B cell (primary cell): ENCODE results near the gene GPR158. TPM values are rescaled to one million over a fixed set of nuclear protein-coding genes. Genes with fewer than 3 reads are reported as not detected.

Experiments
- ATAC-seq: fragments of 200-7000 bp; cut with Tn5 transposase; one replicate; pipeline ENCODE4 v1.10.0; 2021; ENCODE audit warnings: low read depth, mild to moderate bottlenecking, moderate number of reproducible peaks, moderate library complexity
- CTCF ChIA-PET: fragments of 350-600 bp; sonication (Branson Sonifier 250); formaldehyde crosslinking; loops from one replicate; lab custom pipeline; 2021; ENCODE audit warnings: antibody characterized with exemption, inconsistent platforms; lab: Charles Lee
- POLR2A ChIA-PET: fragments of 350-600 bp; sonication (Branson Sonifier 250); formaldehyde crosslinking; loops from one replicate; lab custom pipeline; 2021; ENCODE audit warnings: antibody characterized with exemption; lab: Charles Lee
- DNase-seq: peaks from one replicate; pipeline ENCODE4 v3.0.0; 2013
- H2AFZ ChIP-seq: 2 replicates; pipeline ENCODE4 v1.6.1; 2012; ENCODE audit warnings: mild to moderate bottlenecking, low read depth, low read length; ENCODE audit not compliant: insufficient read depth, poor library complexity, severe bottlenecking
- H3K27ac ChIP-seq, 2 donors: 1 replicate in 1 of 2; 2 replicates in 1 of 2; pipeline ENCODE4 v1.5.1; 2012 to 2013; ENCODE audit warnings: low read length in 2 of 2, mild to moderate bottlenecking in 2 of 2, moderate library complexity in 1 of 2
- H3K27me3 ChIP-seq, 4 experiments: fragments of 200-600 bp in 1 of 4; sonication (generic) in 1 of 4; replicated peaks in 1 of 4; 1 replicate in 2 of 4; 2 replicates in 2 of 4; pipeline versions ENCODE4 v1.6.1 to v1.7.0; 2013 to 2016; ENCODE audit warnings: low read length in 3 of 4, mild to moderate bottlenecking in 2 of 4, mixed read lengths in 1 of 4, moderate library complexity in 1 of 4; ENCODE audit not compliant: insufficient read depth in 4 of 4, control insufficient read depth in 3 of 4; ENCODE audit errors: control extremely low read depth in 1 of 4
- H3K36me3 ChIP-seq, 2 experiments: replicated peaks in 1 of 2; 1 replicate in 1 of 2; 2 replicates in 1 of 2; pipeline versions ENCODE4 v1.6.1 to v1.7.1; 2013; ENCODE audit warnings: low read length in 1 of 2; ENCODE audit not compliant: insufficient read depth in 2 of 2, control insufficient read depth in 1 of 2; ENCODE audit errors: control extremely low read depth in 1 of 2, extremely low read depth in 1 of 2
- H3K4me1 ChIP-seq, 2 donors: fragments of 200-600 bp in 1 of 2; sonication (generic) in 1 of 2; 1 replicate in 1 of 2; 2 replicates in 1 of 2; pipeline versions ENCODE4 v1.5.1 to v1.6.1; 2013 to 2017; ENCODE audit warnings: low read length in 2 of 2; ENCODE audit not compliant: control insufficient read depth in 2 of 2, insufficient read depth in 2 of 2
- H3K4me2 ChIP-seq: replicated peaks from 2 replicates; pipeline ENCODE3; 2012; ENCODE audit warnings: mild to moderate bottlenecking, low read depth, low read length; ENCODE audit not compliant: poor library complexity, severe bottlenecking
- H3K4me3 ChIP-seq, 5 experiments: fragments of 200-600 bp in 1 of 5; sonication (generic) in 1 of 5; 1 replicate in 3 of 5; 2 replicates in 2 of 5; pipeline versions ENCODE4 v1.5.1 to v1.7.0; 2011 to 2016; ENCODE audit warnings: low read length in 4 of 5, mild to moderate bottlenecking in 4 of 5, low read depth in 2 of 5, control low read depth in 1 of 5, moderate library complexity in 1 of 5; ENCODE audit not compliant: insufficient read depth in 1 of 5; ENCODE audit errors: control extremely low read depth in 1 of 5, extremely low read depth in 1 of 5
- H3K79me2 ChIP-seq: fragments of 200-600 bp; sonication (generic); one replicate; pipeline ENCODE4 v1.6.0; 2016; ENCODE audit warnings: low read length; ENCODE audit not compliant: control insufficient read depth, insufficient read depth
- H3K9ac ChIP-seq: fragments of 200-600 bp; sonication (generic); 2 replicates; pipeline ENCODE4 v1.6.1; 2017; ENCODE audit warnings: mild to moderate bottlenecking, low read length, moderate library complexity
- H3K9me3 ChIP-seq, 3 donors: one replicate each; pipeline versions ENCODE4 v1.6.1 to v1.7.1; 2013; ENCODE audit warnings: low read length in 2 of 3; ENCODE audit not compliant: control insufficient read depth in 2 of 3, insufficient read depth in 1 of 3; ENCODE audit errors: control extremely low read depth in 1 of 3
- H4K20me1 ChIP-seq: 2 replicates; pipeline ENCODE4 v1.6.0; 2012; ENCODE audit warnings: mild to moderate bottlenecking, low read length; ENCODE audit not compliant: insufficient read depth, control insufficient read depth, poor library complexity, severe bottlenecking
- H3K27ac Mint-ChIP-seq: one replicate; pipeline ENCODE4 v1.8.0; 2021; ENCODE audit warnings: mixed read lengths
- H3K27me3 Mint-ChIP-seq: one replicate; pipeline ENCODE4 v1.8.0; 2021; ENCODE audit warnings: mixed read lengths
- H3K4me1 Mint-ChIP-seq: one replicate; pipeline ENCODE4 v1.8.0; 2021; ENCODE audit warnings: mixed read lengths
- H3K4me3 Mint-ChIP-seq: one replicate; pipeline ENCODE4 v1.8.0; 2021; ENCODE audit warnings: mixed read lengths
- H3K9me3 Mint-ChIP-seq: one replicate; pipeline ENCODE4 v1.8.0; 2022; ENCODE audit warnings: mixed read lengths; ENCODE audit not compliant: insufficient read depth
- EZH2 ChIP-seq: IDR thresholded peaks from 2 replicates; pipeline ENCODE4 v1.6.1; 2012; ENCODE audit warnings: borderline replicate concordance, low read depth, mild to moderate bottlenecking, moderate library complexity, low read length; ENCODE audit not compliant: insufficient read depth, poor library complexity, severe bottlenecking
- WGBS: methylation state at CpG from one replicate; pipeline ENCODE4 v1.1.5; 2013; ENCODE audit warnings: missing lambda C conversion rate; ENCODE audit not compliant: insufficient coverage; 5-methylcytosine and 5-hydroxymethylcytosine counted together
- intact Hi-C: fragments of 100-400 bp; cut with micrococcal nuclease; formaldehyde crosslinking; loops from one replicate; pipeline ENCODE4 v1.10.0; 2022
- polyA plus RNA-seq: library from polyadenylated mRNA; depleted of rRNA; stranded (reverse); fragments of >200 nt; gene quantifications from 2 replicates; pipeline ENCODE4 v1.2.3, GENCODE V29; 2012
- total RNA-seq, 2 donors: library from RNA; stranded (reverse); fragments of 120-200 nt in 1 of 2; gene quantifications; 1 replicate in 1 of 2; 2 replicates in 1 of 2; pipeline versions ENCODE4 v1.2.3 to v1.2.4, GENCODE V29; 2013 to 2022
- TF ChIP-seq, protein P1 (sequence below): fragments of 200-600 bp; IDR thresholded peaks from one replicate; pipeline ENCODE4 v1.8.0; 2022; ENCODE audit warnings: antibody characterized with exemption, mild to moderate bottlenecking

The GPR158 gene
- total and polyA plus RNA-seq, 2 donors (not counting 1 experiment from before 2014, with no cell fraction given): not detected

DNA sequence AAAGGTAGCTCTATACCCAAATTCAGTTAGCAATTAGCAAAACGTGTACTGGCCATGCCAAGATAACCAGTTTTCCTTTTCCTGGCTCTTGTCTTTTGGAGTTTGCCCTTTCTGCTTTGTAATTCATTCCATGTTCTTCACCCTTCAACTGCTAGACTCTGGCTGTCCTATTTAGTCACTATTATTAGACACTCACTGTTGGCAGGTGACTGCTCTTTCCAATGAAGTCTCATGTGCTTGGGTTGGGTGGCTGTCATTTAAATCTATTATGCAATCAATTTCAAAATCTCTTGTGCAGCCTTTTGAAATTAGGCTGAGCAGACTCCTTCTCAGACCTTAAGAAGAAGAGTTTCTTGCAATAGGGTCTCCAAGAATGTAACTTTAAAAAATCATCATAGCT is 266.5 kb downstream of the GPR158 start:
- H3K4me1 ChIP-seq: no peaks in the 10 kb centered on the region
- H3K9me3 Mint-ChIP-seq: no peaks in the 10 kb centered on the region
- no peak overlapping the region for H3K27ac ChIP-seq
- no peak for TF ChIP-seq EZH2
- TF ChIP-seq, protein P1, sequence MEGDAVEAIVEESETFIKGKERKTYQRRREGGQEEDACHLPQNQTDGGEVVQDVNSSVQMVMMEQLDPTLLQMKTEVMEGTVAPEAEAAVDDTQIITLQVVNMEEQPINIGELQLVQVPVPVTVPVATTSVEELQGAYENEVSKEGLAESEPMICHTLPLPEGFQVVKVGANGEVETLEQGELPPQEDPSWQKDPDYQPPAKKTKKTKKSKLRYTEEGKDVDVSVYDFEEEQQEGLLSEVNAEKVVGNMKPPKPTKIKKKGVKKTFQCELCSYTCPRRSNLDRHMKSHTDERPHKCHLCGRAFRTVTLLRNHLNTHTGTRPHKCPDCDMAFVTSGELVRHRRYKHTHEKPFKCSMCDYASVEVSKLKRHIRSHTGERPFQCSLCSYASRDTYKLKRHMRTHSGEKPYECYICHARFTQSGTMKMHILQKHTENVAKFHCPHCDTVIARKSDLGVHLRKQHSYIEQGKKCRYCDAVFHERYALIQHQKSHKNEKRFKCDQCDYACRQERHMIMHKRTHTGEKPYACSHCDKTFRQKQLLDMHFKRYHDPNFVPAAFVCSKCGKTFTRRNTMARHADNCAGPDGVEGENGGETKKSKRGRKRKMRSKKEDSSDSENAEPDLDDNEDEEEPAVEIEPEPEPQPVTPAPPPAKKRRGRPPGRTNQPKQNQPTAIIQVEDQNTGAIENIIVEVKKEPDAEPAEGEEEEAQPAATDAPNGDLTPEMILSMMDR: no peak
- no peaks in the 10 kb centered on the region for H3K9me3 ChIP-seq
- no peaks in the 10 kb centered on the region for H3K36me3 ChIP-seq
- ATAC-seq: no peak
- ChIA-PET CTCF (no interaction called here), POLR2A (no interaction called here)
- no peak overlapping the region for H2AFZ ChIP-seq
- H3K4me3 ChIP-seq: no peak overlapping the region
- WGBS: 50% methylated on average over 1 of the region's 1 CpG
- H3K4me3 Mint-ChIP-seq: no peak overlapping the region
- no peaks in the 10 kb centered on the region for H3K79me2 ChIP-seq
- no peaks in the 10 kb centered on the region for H3K4me1 Mint-ChIP-seq
- no peaks in the 10 kb centered on the region for H4K20me1 ChIP-seq
- no peak overlapping the region for H3K4me2 ChIP-seq
- H3K27ac Mint-ChIP-seq: no peak overlapping the region
- H3K27me3 Mint-ChIP-seq: no peaks in the 10 kb centered on the region
- intact Hi-C loops: no loop called here
- no peak overlapping the region for H3K9ac ChIP-seq
- no peaks in the 10 kb centered on the region for H3K27me3 ChIP-seq
- no peak for DNase-seq

DNA sequence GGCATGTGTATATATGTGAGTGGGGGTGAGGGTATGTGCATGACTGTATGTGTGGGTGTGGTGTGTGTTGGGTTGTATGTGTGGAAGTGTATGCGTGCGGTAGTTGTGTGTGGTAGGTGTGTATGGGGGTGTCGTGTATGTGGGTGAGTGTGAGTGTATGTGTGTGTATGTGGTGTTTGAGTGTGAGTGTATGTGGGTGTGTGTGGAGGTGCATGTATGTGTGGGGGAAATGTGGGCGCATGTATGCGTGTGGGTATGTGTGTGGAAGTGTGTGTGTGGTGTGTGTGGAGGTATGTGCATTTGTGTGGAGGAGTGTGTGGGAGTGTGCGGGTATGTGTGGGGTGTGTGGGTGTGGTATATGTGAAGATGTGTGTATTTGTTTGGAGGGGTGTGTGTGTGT is 269.5 kb downstream of the GPR158 start:
- CTCF ChIA-PET: no interaction called here
- no peak for ATAC-seq
- no peak overlapping the region for H3K4me3 ChIP-seq
- no peaks in the 10 kb centered on the region for H3K4me1 ChIP-seq
- no peak overlapping the region for H3K9ac ChIP-seq
- H3K27ac Mint-ChIP-seq: no peak overlapping the region
- POLR2A ChIA-PET: no interaction called here
- H3K4me1 Mint-ChIP-seq: no peaks in the 10 kb centered on the region
- H3K27me3 Mint-ChIP-seq: no peaks in the 10 kb centered on the region
- no peak overlapping the region for H3K4me2 ChIP-seq
- H3K36me3 ChIP-seq: no peaks in the 10 kb centered on the region
- H3K27ac ChIP-seq: no peak overlapping the region
- no peaks in the 10 kb centered on the region for H4K20me1 ChIP-seq
- no peak overlapping the region for H3K4me3 Mint-ChIP-seq
- H3K9me3 Mint-ChIP-seq: no peaks in the 10 kb centered on the region
- no peak for DNase-seq
- no peak overlapping the region for H2AFZ ChIP-seq
- H3K27me3 ChIP-seq: no peaks in the 10 kb centered on the region
- WGBS: 79% methylated on average over 6 of the region's 6 CpGs
- no peaks in the 10 kb centered on the region for H3K79me2 ChIP-seq
- no peaks in the 10 kb centered on the region for H3K9me3 ChIP-seq
- intact Hi-C loops: no loop called here
- TF ChIP-seq, protein P1: no peak
- TF ChIP-seq EZH2: no peak
